OCI-LY3 (cell line): Measurements from ENCODE around the gene MYPN.

Source experiments
- CTCF ChIP-seq: fragments of 200-600, 300-600 bp; sonication (generic); IDR thresholded peaks from 2 replicates; pipeline ENCODE4 v1.5.1; 2014; ENCODE audit warnings: antibody characterized with exemption, low read length, low read depth
- EZH2phosphoT487 ChIP-seq: fragments of 200-600 bp; shearing (Covaris generic); IDR thresholded peaks from 2 replicates; pipeline ENCODE4 v1.6.1; 2018; ENCODE audit warnings: antibody characterized with exemption, mixed run types, low read depth

GRCh38 chr10:68128015-68128414 is 18.7 kb downstream of the MYPN start:
- TF ChIP-seq CTCF (no peak), EZH2phosphoT487 (no peak)
